PFSK-1 (cell line): ENCODE measurements around the gene HNRNPC.

Experiments used
- FOXP2 ChIP-seq: optimal IDR thresholded peaks from 2 replicates; pipeline ENCODE3; 2011; ENCODE audit warnings: borderline replicate concordance, control low read depth, inconsistent platforms; ENCODE audit not compliant: insufficient read depth; ENCODE audit errors: extremely low read length, extremely low read depth
- POLR2AphosphoS5 ChIP-seq: IDR thresholded peaks from 2 replicates; pipeline ENCODE4 v1.6.1; 2012; ENCODE audit warnings: low read depth, mild to moderate bottlenecking, control low read depth, low read length, moderate library complexity
- SIN3A ChIP-seq: IDR thresholded peaks from 2 replicates; pipeline ENCODE4 v1.6.1; 2012; ENCODE audit warnings: mild to moderate bottlenecking, low read length, moderate library complexity, borderline replicate concordance; ENCODE audit not compliant: insufficient read depth
- TAF1 ChIP-seq: IDR thresholded peaks from 2 replicates; pipeline ENCODE4 v1.6.1; 2012; ENCODE audit warnings: low read length, control low read depth, borderline replicate concordance; ENCODE audit not compliant: insufficient read depth
- TF ChIP-seq, protein P1 (sequence below), 2 experiments: IDR thresholded peaks; 2 replicates each; pipeline versions ENCODE4 v1.6.1 to v1.8.0; 2011 to 2012; ENCODE audit warnings: low read depth in 2 of 2, low read length in 2 of 2, control low read depth in 1 of 2, inconsistent platforms in 1 of 2, mild to moderate bottlenecking in 1 of 2, moderate library complexity in 1 of 2; ENCODE audit not compliant: insufficient read depth in 1 of 2

The HNRNPC gene

GRCh38 chr14:21267431-21267845 lies 1.8 kb downstream of the HNRNPC start:
- no peak for TF ChIP-seq TAF1
- TF ChIP-seq FOXP2, result no peak
- TF ChIP-seq SIN3A, result no peak
- TF ChIP-seq, protein P1, sequence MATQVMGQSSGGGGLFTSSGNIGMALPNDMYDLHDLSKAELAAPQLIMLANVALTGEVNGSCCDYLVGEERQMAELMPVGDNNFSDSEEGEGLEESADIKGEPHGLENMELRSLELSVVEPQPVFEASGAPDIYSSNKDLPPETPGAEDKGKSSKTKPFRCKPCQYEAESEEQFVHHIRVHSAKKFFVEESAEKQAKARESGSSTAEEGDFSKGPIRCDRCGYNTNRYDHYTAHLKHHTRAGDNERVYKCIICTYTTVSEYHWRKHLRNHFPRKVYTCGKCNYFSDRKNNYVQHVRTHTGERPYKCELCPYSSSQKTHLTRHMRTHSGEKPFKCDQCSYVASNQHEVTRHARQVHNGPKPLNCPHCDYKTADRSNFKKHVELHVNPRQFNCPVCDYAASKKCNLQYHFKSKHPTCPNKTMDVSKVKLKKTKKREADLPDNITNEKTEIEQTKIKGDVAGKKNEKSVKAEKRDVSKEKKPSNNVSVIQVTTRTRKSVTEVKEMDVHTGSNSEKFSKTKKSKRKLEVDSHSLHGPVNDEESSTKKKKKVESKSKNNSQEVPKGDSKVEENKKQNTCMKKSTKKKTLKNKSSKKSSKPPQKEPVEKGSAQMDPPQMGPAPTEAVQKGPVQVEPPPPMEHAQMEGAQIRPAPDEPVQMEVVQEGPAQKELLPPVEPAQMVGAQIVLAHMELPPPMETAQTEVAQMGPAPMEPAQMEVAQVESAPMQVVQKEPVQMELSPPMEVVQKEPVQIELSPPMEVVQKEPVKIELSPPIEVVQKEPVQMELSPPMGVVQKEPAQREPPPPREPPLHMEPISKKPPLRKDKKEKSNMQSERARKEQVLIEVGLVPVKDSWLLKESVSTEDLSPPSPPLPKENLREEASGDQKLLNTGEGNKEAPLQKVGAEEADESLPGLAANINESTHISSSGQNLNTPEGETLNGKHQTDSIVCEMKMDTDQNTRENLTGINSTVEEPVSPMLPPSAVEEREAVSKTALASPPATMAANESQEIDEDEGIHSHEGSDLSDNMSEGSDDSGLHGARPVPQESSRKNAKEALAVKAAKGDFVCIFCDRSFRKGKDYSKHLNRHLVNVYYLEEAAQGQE (IDR thresholded peaks at IDR 0.05; ENCODE audit: insufficient read depth in 1 of 2, low read depth in 2 of 2, low read length in 2 of 2), result no peak
- TF ChIP-seq POLR2AphosphoS5, result no peak

DNA sequence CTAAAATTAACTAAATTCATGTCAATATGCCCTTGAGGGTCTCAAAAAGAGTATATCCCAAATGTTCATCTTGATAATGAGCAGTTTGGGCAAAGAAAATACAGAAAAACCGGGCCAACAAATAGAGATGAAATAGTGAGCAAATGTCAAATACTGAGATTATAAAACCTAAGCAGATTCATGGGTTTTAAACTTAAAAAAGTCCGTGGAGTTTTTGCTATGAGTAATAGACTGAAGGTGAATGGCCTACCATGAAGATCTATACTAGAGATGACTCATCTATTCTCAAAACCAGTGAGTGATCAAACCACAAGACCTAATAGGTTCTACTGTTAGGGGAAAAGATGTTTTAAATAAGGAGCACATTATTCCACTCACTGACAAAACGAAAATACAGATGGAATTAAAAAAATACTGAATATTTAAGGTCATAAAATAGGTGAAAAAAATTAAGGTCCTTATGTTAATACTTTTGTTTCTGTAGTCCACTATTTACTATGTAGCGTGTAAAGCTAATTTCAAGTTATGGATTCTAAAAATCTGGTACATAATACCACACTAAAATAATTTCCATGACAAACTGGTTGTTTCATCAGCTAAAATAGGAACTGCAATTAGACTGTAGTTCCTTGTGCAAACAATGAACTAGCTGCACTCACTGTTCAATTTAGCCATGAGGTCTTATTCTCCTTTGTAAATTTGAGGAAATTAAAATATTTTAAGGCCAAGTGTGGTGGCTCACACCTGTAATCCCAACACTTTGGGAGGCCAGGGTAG lies 5.0 kb downstream of the HNRNPC start:
- TF ChIP-seq TAF1 (no peak), FOXP2 (no peak), POLR2AphosphoS5 (no peak), SIN3A (no peak)
- TF ChIP-seq, protein P1 (IDR thresholded peaks at IDR 0.05; ENCODE audit: insufficient read depth in 1 of 2, low read depth in 2 of 2, low read length in 2 of 2), result no peak

DNA sequence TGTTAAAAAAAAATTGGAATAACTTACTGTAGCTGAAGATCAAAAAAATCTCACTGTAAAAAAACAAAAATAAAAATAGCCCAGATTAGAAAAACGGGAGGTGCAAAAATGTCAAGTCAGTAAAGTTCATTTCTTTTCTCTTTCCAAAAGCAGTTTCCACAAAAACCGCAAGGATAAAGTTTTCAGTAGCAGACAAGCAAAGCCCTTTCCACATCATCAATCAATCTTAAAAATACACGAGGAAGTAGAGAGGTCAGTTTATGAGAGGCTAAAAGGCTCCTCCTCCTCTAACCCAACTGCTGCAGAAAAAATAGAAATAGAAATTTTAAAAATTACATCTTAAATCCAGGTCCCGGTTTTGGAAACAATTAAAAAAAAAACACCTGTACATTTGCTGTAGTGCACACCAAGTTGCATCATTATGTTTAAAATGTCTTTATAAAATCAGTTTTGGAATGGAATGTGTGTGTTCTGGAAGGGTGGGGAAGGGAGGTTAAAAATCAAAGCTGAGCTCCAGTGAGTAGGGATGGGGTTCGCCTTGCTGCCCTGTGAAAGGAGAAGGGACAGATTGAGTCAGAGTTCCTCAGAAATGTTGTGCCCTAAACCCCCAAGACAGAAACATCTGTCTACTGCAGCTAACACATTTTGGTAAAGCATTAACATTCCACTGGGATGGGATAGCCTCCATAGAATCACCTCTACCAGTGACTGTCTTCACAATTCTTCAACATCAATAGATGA lies 5.8 kb downstream of the HNRNPC start:
- TF ChIP-seq SIN3A (no peak), TAF1 (no peak), FOXP2 (no peak), POLR2AphosphoS5 (no peak)
- TF ChIP-seq, protein P1 (IDR thresholded peaks at IDR 0.05; ENCODE audit: insufficient read depth in 1 of 2, low read depth in 2 of 2, low read length in 2 of 2), result no peak

- TF ChIP-seq TAF1 (no peak), SIN3A (no peak), POLR2AphosphoS5 (no peak), FOXP2 (no peak)
- TF ChIP-seq, protein P1 (IDR thresholded peaks at IDR 0.05; ENCODE audit: insufficient read depth in 1 of 2, low read depth in 2 of 2, low read length in 2 of 2), result no peak
Measured at GRCh38 chr14:21262410-21262809, 6.8 kb downstream of the HNRNPC start.
